Activated CD4-positive, alpha-beta T cell treated with anti-CD3 and anti-CD28 coated beads for 36 hours (primary cell): ENCODE data around the gene RNF10. TPM values are rescaled to one million over a fixed set of nuclear protein-coding genes. Genes with fewer than 3 reads are reported as not detected.
A peak's percentile ranks its signal among the peaks of the same experiment; 100 is the strongest.

Experiments
- ATAC-seq: fragments of 200-7000 bp; cut with Tn5 transposase; one replicate; pipeline ENCODE4 v1.10.0; 2021; ENCODE audit warnings: mild to moderate bottlenecking, moderate library complexity
- CTCF ChIA-PET: fragments of 350-600 bp; sonication (Branson Sonifier 250); formaldehyde crosslinking; loops from one replicate; lab custom pipeline; 2021; ENCODE audit warnings: antibody characterized with exemption; lab: Charles Lee
- POLR2A ChIA-PET: fragments of 350-600 bp; sonication (Branson Sonifier 250); formaldehyde crosslinking; loops from one replicate; lab custom pipeline; 2021; ENCODE audit warnings: antibody characterized with exemption, inconsistent platforms; lab: Charles Lee
- DNase-seq: peaks from one replicate; pipeline ENCODE4 v3.0.0-alpha.2; 2020
- H3K27ac Mint-ChIP-seq: one replicate; pipeline ENCODE4 v1.8.0; 2021; ENCODE audit warnings: mixed read lengths
- H3K27me3 Mint-ChIP-seq: one replicate; pipeline ENCODE4 v1.8.0; 2021; ENCODE audit warnings: mixed read lengths
- H3K36me3 Mint-ChIP-seq: one replicate; pipeline ENCODE4 v1.8.0; 2021; ENCODE audit warnings: low read depth, mixed read lengths
- H3K4me1 Mint-ChIP-seq: one replicate; pipeline ENCODE4 v1.8.0; 2021; ENCODE audit warnings: mixed read lengths
- H3K4me3 Mint-ChIP-seq: one replicate; pipeline ENCODE4 v1.8.0; 2021; ENCODE audit warnings: mild to moderate bottlenecking, moderate library complexity, mixed read lengths
- H3K9me3 Mint-ChIP-seq: one replicate; pipeline ENCODE4 v1.8.0; 2021; ENCODE audit warnings: low read depth, mixed read lengths
- intact Hi-C, 2 experiments: fragments of 100-400 bp; cut with DNase I in 1 of 2; cut with micrococcal nuclease in 1 of 2; formaldehyde crosslinking; loops; one replicate each; pipeline versions ENCODE4 v1.14.2 to v1.15.1; 2022 to 2024; cut with DNase I, micrococcal nuclease
- total RNA-seq, 2 experiments: library from RNA; stranded (reverse); gene quantifications; one replicate each; pipeline ENCODE4 v1.2.3, GENCODE V29; 2021

The RNF10 gene
- total RNA-seq, 2 experiments from 2014 or later, result 177 to 184 TPM

DNA sequence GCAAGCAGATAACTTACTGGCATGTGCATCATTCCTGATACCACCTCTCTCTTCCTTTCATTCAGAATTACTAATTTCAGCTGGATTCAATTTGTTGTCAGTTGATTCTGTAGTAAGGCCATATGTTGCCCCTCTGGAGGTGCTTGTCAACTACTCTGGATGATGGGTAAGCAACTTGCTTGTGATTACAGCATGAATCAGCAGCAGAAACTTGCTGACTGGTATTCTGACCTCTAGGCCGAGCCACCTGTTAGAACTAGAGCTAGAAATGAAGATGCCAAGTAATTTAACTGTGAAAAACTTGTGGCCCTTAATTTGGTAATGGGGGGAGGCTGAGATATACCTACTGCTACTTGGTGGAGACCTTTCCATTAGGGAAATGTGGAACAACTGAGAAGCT lies 5.1 kb downstream of the RNF10 start:
- Mint-ChIP-seq H3K4me1 (peaks cover 57% of the 10 kb centered on the region), H3K36me3 (peaks cover 51% of the 10 kb centered on the region), H3K4me3 (peak overlapping the region; percentile 87), H3K27ac (peak overlapping the region; percentile 89), H3K9me3 (no peaks in the 10 kb centered on the region), H3K27me3 (no peaks in the 10 kb centered on the region)
- ChIA-PET POLR2A (interaction anchor here (0.5 to 1.3 kb wide), 4 partner anchors 17 to 248 kb away, joined by 3 to 11 read pairs (median 3); partner anchors contain the start of genes POP5, RNU4-1 and RNU4-2), CTCF (interaction anchor here (1.0 to 1.5 kb wide), 4 partner anchors 10 to 247 kb away, joined by 3 to 6 read pairs (median 4); partner anchors contain the start of genes COQ5, RNU4-1 and SIRT4)
- ATAC-seq (peak; percentile 36), DNase-seq (peak; percentile 43)
- intact Hi-C loops, result no loop called here

DNA sequence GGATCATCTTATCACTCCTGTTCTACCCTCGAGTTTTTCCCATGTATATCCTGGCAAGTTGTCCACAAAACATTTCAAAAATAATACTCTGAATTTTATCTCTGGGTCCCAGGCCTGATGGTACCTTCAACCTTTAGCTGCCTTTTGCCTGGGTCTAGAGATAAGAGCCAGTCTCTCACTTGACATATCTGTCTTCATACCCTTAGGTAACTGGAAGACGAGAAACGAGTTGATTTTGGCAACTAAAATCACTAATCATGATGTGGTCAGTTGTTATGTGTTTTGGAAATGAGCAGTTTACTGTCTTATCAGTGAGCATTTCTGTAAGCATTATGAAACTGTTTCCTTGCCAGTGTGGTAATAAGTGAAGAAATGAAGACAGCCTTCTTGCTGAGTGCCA lies 6.3 kb downstream of the RNF10 start:
- ATAC-seq, result peak; percentile 7
- H3K36me3 Mint-ChIP-seq, result peaks cover 49% of the 10 kb centered on the region

DNA sequence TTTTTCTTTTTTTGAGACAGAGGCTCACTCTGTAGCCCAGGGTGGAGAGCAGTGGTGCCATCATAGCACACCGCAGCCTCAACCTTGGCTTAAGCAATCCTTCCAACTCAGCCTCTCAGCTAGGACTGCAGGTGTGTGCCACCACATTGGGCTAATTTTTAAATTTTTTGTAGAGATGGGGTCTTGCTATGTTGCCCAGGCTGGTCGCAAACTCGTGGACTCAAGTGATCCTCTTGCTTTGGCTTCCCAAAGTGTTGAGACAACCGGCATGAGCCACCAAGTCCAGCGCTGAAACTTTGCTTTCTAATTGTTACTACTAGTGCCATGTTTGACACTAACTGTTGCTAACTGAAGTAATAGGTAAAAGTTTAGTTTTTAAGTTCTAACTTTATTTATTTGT lies 8.0 kb downstream of the RNF10 start:
- Mint-ChIP-seq H3K9me3 (no peaks in the 10 kb centered on the region), H3K4me3 (no peak overlapping the region), H3K27me3 (no peaks in the 10 kb centered on the region), H3K27ac (no peak overlapping the region), H3K36me3 (peaks cover 44% of the 10 kb centered on the region), H3K4me1 (peaks cover 45% of the 10 kb centered on the region)
- ChIA-PET CTCF (interaction anchor here (0.6 kb wide), 1 partner anchor 855 kb away, joined by 4 read pairs; no protein-coding TSS in a partner anchor), POLR2A (no interaction called here)
- ATAC-seq (no peak), DNase-seq (no peak)
- intact Hi-C loops, result no loop called here

More for the DNA sequence above, 6.3 kb downstream of the RNF10 start:
- Mint-ChIP-seq H3K27me3 (no peaks in the 10 kb centered on the region), H3K27ac (peak overlapping the region; percentile 81), H3K4me1 (peaks cover 57% of the 10 kb centered on the region), H3K9me3 (no peaks in the 10 kb centered on the region), H3K4me3 (no peak overlapping the region)
- intact Hi-C loops, result no loop called here
- CTCF ChIA-PET, result interaction anchor here (0.6 kb wide), 1 partner anchor 847 kb away, joined by 3 read pairs; no protein-coding TSS in a partner anchor
- POLR2A ChIA-PET, result interaction anchor here (0.7 kb wide), 1 partner anchor 37 kb away, joined by 3 read pairs; no protein-coding TSS in a partner anchor
- no peak for DNase-seq

GRCh38 chr12:120544691-120545090 lies 10.5 kb downstream of the RNF10 start:
- ATAC-seq, result no peak
- intact Hi-C loops, result no loop called here
- H3K4me1 Mint-ChIP-seq, result peaks cover 20% of the 10 kb centered on the region
- no peak overlapping the region for H3K27ac Mint-ChIP-seq
- H3K9me3 Mint-ChIP-seq, result no peaks in the 10 kb centered on the region
- ChIA-PET POLR2A (no interaction called here), CTCF (no interaction called here)
- no peak for DNase-seq
- no peak overlapping the region for H3K4me3 Mint-ChIP-seq
- H3K27me3 Mint-ChIP-seq, result no peaks in the 10 kb centered on the region
- H3K36me3 Mint-ChIP-seq, result peaks cover 30% of the 10 kb centered on the region

GRCh38 chr12:120546050-120546386 lies 11.9 kb downstream of the RNF10 start:
- H3K36me3 Mint-ChIP-seq, result peaks cover 20% of the 10 kb centered on the region
- H3K4me3 Mint-ChIP-seq, result no peak overlapping the region
- ATAC-seq (no peak), DNase-seq (no peak)
- ChIA-PET CTCF (interaction anchor here (0.7 to 1.1 kb wide), 2 partner anchors 8 to 84 kb away, joined by 3 to 4 read pairs; no protein-coding TSS in a partner anchor), POLR2A (interaction anchor here (0.6 kb wide), 1 partner anchor 9 kb away, joined by 6 read pairs; no protein-coding TSS in a partner anchor)
- intact Hi-C loops, result no loop called here
- H3K27me3 Mint-ChIP-seq, result no peaks in the 10 kb centered on the region
- H3K27ac Mint-ChIP-seq, result no peak overlapping the region
- H3K9me3 Mint-ChIP-seq, result no peaks in the 10 kb centered on the region
- peaks cover 11% of the 10 kb centered on the region for H3K4me1 Mint-ChIP-seq

DNA sequence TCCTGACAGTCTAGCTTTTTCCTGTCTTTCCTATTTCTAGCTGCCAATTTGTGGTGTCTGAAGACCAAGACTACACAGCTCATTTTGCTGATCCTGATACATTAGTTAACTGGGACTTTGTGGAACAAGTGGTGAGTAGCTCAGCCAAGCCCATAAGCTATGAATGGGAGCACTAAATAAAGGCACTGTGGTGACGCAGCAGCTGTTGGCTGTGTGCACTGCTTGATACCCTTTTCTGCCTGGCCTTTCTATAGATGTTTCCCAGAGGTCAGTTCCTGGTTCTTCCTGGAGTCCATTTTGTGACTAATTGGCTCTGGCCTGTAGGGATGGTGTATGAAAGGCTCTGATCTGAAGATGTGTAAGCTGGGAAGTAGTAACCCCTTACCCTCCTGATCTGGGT lies 20.5 kb downstream of the RNF10 start:
- ChIA-PET CTCF (interaction anchor here (0.7 to 1.1 kb wide), 3 partner anchors 16 to 93 kb away, joined by 3 to 4 read pairs (median 4); no protein-coding TSS in a partner anchor), POLR2A (no interaction called here)
- peaks cover 13% of the 10 kb centered on the region for H3K4me1 Mint-ChIP-seq
- H3K27ac Mint-ChIP-seq, result no peak overlapping the region
- no peak for DNase-seq
- no peaks in the 10 kb centered on the region for H3K9me3 Mint-ChIP-seq
- H3K4me3 Mint-ChIP-seq, result no peak overlapping the region
- H3K27me3 Mint-ChIP-seq, result no peaks in the 10 kb centered on the region
- peaks cover 41% of the 10 kb centered on the region for H3K36me3 Mint-ChIP-seq
- intact Hi-C loops, result no loop called here
- no peak for ATAC-seq

- ChIA-PET POLR2A (no interaction called here), CTCF (interaction anchor here (0.6 kb wide), 1 partner anchor 37 kb away, joined by 3 read pairs; no protein-coding TSS in a partner anchor)
- Mint-ChIP-seq H3K27ac (no peak overlapping the region), H3K27me3 (no peaks in the 10 kb centered on the region), H3K4me1 (peaks cover 1% of the 10 kb centered on the region), H3K4me3 (no peak overlapping the region), H3K9me3 (no peaks in the 10 kb centered on the region), H3K36me3 (peaks cover 46% of the 10 kb centered on the region)
- DNase-seq (no peak), ATAC-seq (no peak)
- intact Hi-C loops, result no loop called here
Observed at GRCh38 chr12:120557589-120557988, 23.4 kb downstream of the RNF10 start.

DNA sequence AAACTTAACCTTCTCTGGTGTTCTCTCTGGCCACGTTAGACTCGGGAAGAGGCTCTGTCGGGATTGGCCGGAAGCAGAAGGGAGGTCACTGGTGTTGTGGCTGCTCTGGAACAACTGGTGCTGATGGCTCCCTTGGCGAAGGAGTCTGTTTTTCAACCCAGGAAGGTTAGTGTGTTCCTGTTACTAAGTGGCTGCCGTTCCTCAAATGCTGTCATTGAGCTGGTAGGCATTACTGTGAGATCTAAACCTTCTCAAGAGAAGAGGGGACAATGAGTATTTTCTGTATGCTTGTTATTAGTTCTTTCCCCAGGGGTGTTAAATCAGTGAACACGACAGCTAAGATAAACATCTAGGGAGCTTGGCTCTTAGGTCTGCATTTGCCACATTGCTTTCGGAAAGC lies 28.8 kb downstream of the RNF10 start:
- POLR2A ChIA-PET, result no interaction called here
- CTCF ChIA-PET, result no interaction called here
- Mint-ChIP-seq H3K9me3 (no peaks in the 10 kb centered on the region), H3K4me1 (no peaks in the 10 kb centered on the region), H3K27ac (no peak overlapping the region), H3K4me3 (no peak overlapping the region), H3K27me3 (no peaks in the 10 kb centered on the region), H3K36me3 (peaks cover 56% of the 10 kb centered on the region)
- ATAC-seq, result no peak
- intact Hi-C loops, result no loop called here
- DNase-seq, result no peak

DNA sequence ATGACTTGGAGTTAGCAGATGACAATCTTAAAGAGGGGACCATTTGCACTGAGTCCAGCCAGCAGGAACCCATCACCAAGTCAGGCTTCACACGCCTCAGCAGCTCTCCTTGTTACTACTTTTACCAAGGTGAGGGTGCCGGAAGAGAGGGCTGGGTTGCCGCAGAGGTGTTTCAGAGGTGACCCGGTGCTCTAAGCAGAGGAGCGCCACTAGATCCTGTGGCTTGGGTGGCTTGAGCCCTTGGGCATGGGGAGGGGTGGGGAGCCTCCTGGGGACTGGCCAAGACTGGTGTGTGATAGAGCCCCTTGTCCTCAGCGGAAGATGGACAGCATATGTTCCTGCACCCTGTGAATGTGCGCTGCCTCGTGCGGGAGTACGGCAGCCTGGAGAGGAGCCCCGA lies 29.3 kb downstream of the RNF10 start:
- Mint-ChIP-seq H3K36me3 (peaks cover 54% of the 10 kb centered on the region), H3K4me1 (no peaks in the 10 kb centered on the region), H3K4me3 (no peak overlapping the region), H3K9me3 (no peaks in the 10 kb centered on the region), H3K27me3 (no peaks in the 10 kb centered on the region), H3K27ac (no peak overlapping the region)
- intact Hi-C loops, result no loop called here
- ChIA-PET CTCF (no interaction called here), POLR2A (interaction anchor here (0.6 kb wide), 1 partner anchor 1628 kb away, joined by 3 read pairs; no protein-coding TSS in a partner anchor)
- DNase-seq (no peak), ATAC-seq (no peak)

- H3K4me3 Mint-ChIP-seq, result no peak overlapping the region
- no peaks in the 10 kb centered on the region for H3K9me3 Mint-ChIP-seq
- intact Hi-C loops, result no loop called here
- ChIA-PET CTCF (interaction anchor here (0.5 to 1.9 kb wide), 5 partner anchors 10 to 866 kb away, joined by 3 to 7 read pairs (median 4); partner anchors contain the start of gene POP5), POLR2A (interaction anchor here (0.7 kb wide), 1 partner anchor 82 kb away, joined by 5 read pairs; no protein-coding TSS in a partner anchor)
- DNase-seq, result no peak
- H3K4me1 Mint-ChIP-seq, result no peaks in the 10 kb centered on the region
- peaks cover 60% of the 10 kb centered on the region for H3K36me3 Mint-ChIP-seq
- H3K27me3 Mint-ChIP-seq, result no peaks in the 10 kb centered on the region
- no peak overlapping the region for H3K27ac Mint-ChIP-seq
- ATAC-seq, result no peak
Observed at GRCh38 chr12:120571299-120571698, 37.1 kb downstream of the RNF10 start.

DNA sequence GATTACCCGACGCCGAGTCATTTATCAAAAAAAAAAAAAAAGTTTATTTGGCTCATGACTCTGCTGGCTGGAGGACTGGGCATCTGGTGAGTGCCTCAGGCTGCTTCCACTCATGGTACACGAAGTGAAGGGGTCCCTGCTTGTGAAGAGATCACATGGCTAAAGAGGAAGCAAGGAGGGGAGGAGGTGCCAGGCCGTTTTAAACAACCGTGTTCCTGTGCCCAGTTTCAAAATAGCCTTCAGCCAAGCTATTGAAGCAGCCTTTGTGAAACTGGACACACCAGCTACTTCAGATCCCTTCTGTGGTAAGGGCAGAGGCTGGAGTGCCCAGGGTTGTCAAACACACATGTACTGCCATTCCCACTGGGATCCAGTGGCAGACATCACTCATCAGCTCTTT lies 39.4 kb downstream of the RNF10 start:
- Mint-ChIP-seq H3K36me3 (peaks cover 65% of the 10 kb centered on the region), H3K9me3 (no peaks in the 10 kb centered on the region), H3K4me3 (no peak overlapping the region), H3K4me1 (no peaks in the 10 kb centered on the region), H3K27me3 (no peaks in the 10 kb centered on the region), H3K27ac (no peak overlapping the region)
- ATAC-seq (no peak), DNase-seq (no peak)
- ChIA-PET POLR2A (no interaction called here), CTCF (no interaction called here)
- intact Hi-C loops, result no loop called here

DNA sequence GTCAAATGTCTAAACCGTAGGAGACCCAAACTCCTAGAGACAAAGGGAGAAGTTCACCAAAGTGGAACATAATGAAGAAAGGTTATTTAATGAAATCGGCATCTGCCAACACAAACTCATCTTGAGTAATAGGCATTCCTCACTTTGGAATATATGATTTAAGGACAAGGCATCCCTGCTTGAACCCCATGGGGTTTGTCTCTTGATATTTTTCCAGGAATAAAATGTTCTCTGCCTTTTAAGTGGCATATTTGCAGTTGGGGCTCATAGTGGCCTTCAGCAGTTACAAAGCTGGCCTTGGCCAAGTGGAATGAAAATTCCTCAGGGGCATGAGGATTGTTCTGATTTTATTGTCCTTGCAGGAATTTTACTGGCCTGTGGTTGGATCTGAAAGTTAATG lies 40.0 kb downstream of the RNF10 start:
- ChIA-PET CTCF (interaction anchor here (0.6 to 2.3 kb wide), 2 partner anchors 14 to 1549 kb away, joined by 3 to 7 read pairs; no protein-coding TSS in a partner anchor), POLR2A (no interaction called here)
- DNase-seq (no peak), ATAC-seq (no peak)
- no peak overlapping the region for H3K4me3 Mint-ChIP-seq
- H3K9me3 Mint-ChIP-seq, result no peaks in the 10 kb centered on the region
- H3K27me3 Mint-ChIP-seq, result no peaks in the 10 kb centered on the region
- H3K4me1 Mint-ChIP-seq, result peaks cover under 1% of the 10 kb centered on the region
- H3K36me3 Mint-ChIP-seq, result peaks cover 65% of the 10 kb centered on the region
- H3K27ac Mint-ChIP-seq, result peak overlapping the region; percentile 49
- intact Hi-C loops, result no loop called here
